Measurements from ENCODE around the gene ZBTB16. TPM values are rescaled to one million over a fixed set of nuclear protein-coding genes. Genes with fewer than 3 reads are reported as not detected.
A peak's percentile ranks its signal among the peaks of the same experiment; 100 is the strongest.

ZBTB16 gene
- total RNA-seq, 1 donor from 2014 or later, result 64.5 TPM

DNA sequence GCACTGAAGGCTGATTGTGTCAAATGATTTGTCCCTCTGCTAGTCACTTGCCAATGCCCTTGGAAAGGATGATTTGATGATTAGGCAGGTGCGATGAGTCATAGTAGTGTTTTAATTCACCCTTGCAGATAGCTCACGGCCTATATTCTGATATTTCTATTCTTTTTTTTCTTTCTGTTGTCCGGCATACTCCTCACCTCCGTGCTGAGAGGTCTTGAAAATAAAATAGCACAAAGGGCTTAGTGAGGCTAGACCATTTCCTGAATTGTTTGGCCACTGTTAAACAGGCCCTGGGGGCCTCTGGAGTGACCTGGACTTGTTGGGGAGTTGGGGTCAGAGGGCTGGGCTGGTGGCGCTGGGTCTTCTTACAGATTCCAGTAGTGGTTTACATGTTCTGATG lies 99.8 kb downstream of the ZBTB16 start:
- Histone ChIP-seq H3K9me3 (replicated peaks) (no peaks in the 10 kb centered on the region), H3K4me3 (peak overlapping the region; percentile 57), H3K27me3 (ENCODE audit: low read depth) (no peaks in the 10 kb centered on the region), H3K4me1 (peaks cover 96% of the 10 kb centered on the region), H3K36me3 (peaks cover 28% of the 10 kb centered on the region), H3K27ac (replicated peaks) (peak overlapping the region; percentile 100)
- DNase-seq, result no peak
- intact Hi-C loops (cut with micrococcal nuclease), result no loop called here
- TF ChIP-seq, protein P1, sequence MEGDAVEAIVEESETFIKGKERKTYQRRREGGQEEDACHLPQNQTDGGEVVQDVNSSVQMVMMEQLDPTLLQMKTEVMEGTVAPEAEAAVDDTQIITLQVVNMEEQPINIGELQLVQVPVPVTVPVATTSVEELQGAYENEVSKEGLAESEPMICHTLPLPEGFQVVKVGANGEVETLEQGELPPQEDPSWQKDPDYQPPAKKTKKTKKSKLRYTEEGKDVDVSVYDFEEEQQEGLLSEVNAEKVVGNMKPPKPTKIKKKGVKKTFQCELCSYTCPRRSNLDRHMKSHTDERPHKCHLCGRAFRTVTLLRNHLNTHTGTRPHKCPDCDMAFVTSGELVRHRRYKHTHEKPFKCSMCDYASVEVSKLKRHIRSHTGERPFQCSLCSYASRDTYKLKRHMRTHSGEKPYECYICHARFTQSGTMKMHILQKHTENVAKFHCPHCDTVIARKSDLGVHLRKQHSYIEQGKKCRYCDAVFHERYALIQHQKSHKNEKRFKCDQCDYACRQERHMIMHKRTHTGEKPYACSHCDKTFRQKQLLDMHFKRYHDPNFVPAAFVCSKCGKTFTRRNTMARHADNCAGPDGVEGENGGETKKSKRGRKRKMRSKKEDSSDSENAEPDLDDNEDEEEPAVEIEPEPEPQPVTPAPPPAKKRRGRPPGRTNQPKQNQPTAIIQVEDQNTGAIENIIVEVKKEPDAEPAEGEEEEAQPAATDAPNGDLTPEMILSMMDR (IDR thresholded peaks at IDR 0.05; ENCODE audit: borderline replicate concordance), result no peak

DNA sequence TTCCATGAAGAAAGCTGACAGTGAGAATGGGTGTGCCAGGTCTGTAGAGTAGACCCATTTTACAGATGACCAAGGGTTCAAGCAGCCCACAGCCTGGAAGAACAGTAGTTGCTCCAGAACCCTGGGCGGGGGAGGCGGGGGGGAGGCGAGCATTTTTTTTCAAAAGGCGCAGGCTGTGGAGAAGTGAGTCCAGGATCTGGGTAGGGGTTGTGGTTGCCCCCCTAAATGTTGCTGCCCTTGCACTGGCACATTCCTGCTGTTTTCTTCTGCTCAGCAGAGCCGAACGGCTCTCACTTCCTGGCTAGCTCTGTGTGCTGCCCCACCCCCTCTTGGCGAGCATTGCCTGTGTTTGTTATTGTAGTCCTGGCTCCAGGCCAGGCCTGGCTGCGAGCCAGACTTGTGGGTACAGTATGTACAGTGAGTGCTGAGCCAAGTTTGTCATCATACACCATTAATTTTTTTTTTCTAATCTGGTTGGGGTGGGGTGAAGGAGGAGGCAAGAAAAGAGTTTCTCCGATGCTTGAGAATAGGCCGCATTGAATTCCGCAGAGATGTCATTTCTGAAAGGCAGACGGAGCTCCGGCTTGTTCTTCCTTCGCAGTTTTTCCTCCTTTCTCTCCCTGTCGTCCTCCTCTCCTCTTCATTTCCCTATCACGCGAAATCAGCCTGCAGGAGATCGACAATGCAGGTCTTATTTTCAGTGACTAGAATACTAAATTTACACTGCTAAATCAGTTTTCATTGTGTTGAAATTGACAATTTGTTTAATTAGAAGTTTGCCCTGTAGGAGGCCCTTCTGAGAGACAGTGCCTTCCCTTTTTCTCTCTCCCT lies 100.5 kb downstream of the ZBTB16 start:
- Histone ChIP-seq H3K4me1 (peaks cover 96% of the 10 kb centered on the region), H3K4me3 (peak overlapping the region; percentile 57), H3K9me3 (replicated peaks) (no peaks in the 10 kb centered on the region), H3K27me3 (ENCODE audit: low read depth) (no peaks in the 10 kb centered on the region), H3K27ac (replicated peaks) (peak overlapping the region; percentile 100), H3K36me3 (peaks cover 28% of the 10 kb centered on the region)
- DNase-seq, result peak; percentile 100
- intact Hi-C loops (cut with micrococcal nuclease), result no loop called here
- TF ChIP-seq, protein P1 (IDR thresholded peaks at IDR 0.05; ENCODE audit: borderline replicate concordance), result no peak

DNA sequence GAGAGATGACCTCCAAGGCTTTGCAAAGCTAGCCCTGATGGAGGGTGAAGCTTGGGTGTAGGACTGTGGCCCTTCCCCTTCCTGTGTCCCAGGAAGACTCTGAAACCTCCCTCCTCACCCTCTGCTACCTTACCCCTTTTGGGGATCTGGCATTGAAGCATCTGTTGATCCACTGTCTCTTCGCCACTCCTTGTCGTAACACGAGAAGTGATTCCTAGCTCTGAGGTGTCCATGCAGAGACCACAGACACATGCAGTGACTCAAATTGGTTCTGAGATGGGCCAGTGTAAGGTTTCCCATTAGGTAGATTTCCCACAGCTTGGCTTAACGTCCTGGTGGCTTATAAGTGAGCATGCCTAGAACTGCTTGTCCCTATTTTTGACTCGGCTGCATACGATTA lies 101.4 kb downstream of the ZBTB16 start:
- Histone ChIP-seq H3K36me3 (peaks cover 24% of the 10 kb centered on the region), H3K27ac (replicated peaks) (peak overlapping the region; percentile 100), H3K27me3 (ENCODE audit: low read depth) (no peaks in the 10 kb centered on the region), H3K4me3 (peak overlapping the region; percentile 57), H3K9me3 (replicated peaks) (no peaks in the 10 kb centered on the region), H3K4me1 (peaks cover 96% of the 10 kb centered on the region)
- TF ChIP-seq, protein P1 (IDR thresholded peaks at IDR 0.05; ENCODE audit: borderline replicate concordance), result no peak
- DNase-seq, result no peak
- intact Hi-C loops (cut with micrococcal nuclease), result no loop called here

DNA sequence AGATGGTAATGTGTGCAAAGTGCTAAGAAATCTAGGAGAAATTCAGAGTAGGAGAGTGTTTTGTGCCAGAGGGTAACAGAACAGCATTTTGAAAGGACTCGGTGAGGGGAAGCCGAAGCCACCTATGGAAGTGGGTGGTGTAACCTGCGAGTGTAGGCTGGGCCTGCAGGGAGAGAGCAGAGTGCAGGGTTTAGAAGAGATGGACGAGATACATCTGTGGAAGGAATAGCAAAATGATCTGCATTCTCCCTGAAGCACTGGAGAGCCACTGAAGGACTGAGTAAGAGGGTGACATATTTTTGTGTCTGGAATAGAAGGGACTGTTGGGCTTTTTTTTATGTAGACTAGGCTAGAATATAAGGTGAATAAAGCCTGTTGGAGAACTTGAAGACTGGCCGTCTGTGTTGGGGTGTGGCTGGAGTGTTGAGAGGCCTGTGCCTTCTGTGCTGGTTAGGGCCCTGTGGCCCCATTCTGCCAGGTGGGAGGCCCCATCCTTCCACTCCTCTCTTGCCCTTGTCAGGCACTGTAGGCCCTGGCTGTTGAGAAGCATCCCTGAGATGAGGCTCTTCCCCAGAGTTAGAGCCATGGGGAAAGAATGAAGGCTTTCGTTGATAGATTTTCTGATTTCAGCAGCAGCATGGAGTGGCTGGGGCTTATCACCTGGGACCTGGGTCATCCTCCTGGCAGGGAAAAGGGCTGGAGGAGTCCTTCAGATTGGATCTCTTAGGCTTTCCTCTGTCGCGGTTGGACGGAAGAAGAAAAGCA lies 102.2 kb downstream of the ZBTB16 start:
- intact Hi-C loops (cut with micrococcal nuclease), result no loop called here
- peak overlapping the region; percentile 57 for H3K4me3 ChIP-seq
- TF ChIP-seq, protein P1 (IDR thresholded peaks at IDR 0.05; ENCODE audit: borderline replicate concordance), result no peak
- peaks cover 18% of the 10 kb centered on the region for H3K36me3 ChIP-seq
- no peak for DNase-seq
- H3K27me3 ChIP-seq (ENCODE audit: low read depth), result no peaks in the 10 kb centered on the region
- no peaks in the 10 kb centered on the region for H3K9me3 ChIP-seq (replicated peaks)
- H3K27ac ChIP-seq (replicated peaks), result peak overlapping the region; percentile 100
- H3K4me1 ChIP-seq, result peaks cover 96% of the 10 kb centered on the region

DNA sequence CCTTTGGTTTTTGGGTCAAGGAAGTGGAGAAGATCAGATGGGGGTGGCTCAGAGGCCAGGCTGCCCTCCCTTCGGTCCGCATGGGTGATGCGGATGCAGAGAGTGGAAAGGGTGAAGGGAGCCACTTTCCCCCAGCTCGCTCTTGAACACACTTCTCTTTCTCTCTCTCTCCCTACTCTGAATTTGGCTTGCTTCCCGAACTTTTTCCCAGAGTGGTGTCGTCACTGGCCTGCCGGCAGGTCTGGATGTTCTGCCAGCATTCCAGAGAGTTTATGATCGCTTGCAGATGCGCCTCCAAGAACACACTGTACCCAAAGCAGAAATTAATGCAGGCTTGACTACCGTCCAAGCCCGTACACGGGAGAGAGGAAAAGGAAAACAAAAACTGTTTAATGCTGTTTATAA lies 103.2 kb downstream of the ZBTB16 start:
- Histone ChIP-seq H3K27me3 (ENCODE audit: low read depth) (no peaks in the 10 kb centered on the region), H3K27ac (replicated peaks) (peak overlapping the region; percentile 100), H3K4me3 (peak overlapping the region; percentile 57), H3K4me1 (peaks cover 96% of the 10 kb centered on the region), H3K36me3 (peaks cover 7% of the 10 kb centered on the region), H3K9me3 (replicated peaks) (no peaks in the 10 kb centered on the region)
- intact Hi-C loops (cut with micrococcal nuclease), result no loop called here
- TF ChIP-seq, protein P1 (IDR thresholded peaks at IDR 0.05; ENCODE audit: borderline replicate concordance), result no peak
- DNase-seq, result peak; percentile 86
